T-helper 1 cell treated with Interleukin-12 subunit alpha and Interleukin-12 subunit beta and Interleukin-4 antibody, amounts not matched to agents 30 ng/mL and 1 ng/mL, for 36 hours (primary cell): ENCODE results near the gene SPATA2. TPM values are rescaled to one million over a fixed set of nuclear protein-coding genes. Genes with fewer than 3 reads are reported as not detected.
"Not testable (repeated sequence)": the region's sequence is repeated elsewhere in the genome, so short reads cannot be mapped to it uniquely, and the experiment has no call there.

Experiments used
- intact Hi-C: fragments of 100-400 bp; cut with micrococcal nuclease; formaldehyde crosslinking; loops from one replicate; pipeline ENCODE4 v1.15.1; 2024
- total RNA-seq: library from RNA; stranded (reverse); gene quantifications from 2 replicates; pipeline ENCODE4 v1.2.3, GENCODE V29; 2022

The SPATA2 gene, protein sequence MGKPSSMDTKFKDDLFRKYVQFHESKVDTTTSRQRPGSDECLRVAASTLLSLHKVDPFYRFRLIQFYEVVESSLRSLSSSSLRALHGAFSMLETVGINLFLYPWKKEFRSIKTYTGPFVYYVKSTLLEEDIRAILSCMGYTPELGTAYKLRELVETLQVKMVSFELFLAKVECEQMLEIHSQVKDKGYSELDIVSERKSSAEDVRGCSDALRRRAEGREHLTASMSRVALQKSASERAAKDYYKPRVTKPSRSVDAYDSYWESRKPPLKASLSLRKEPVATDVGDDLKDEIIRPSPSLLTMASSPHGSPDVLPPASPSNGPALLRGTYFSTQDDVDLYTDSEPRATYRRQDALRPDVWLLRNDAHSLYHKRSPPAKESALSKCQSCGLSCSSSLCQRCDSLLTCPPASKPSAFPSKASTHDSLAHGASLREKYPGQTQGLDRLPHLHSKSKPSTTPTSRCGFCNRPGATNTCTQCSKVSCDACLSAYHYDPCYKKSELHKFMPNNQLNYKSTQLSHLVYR
- 10.2 and 11.0 TPM in 2 replicates for total RNA-seq

DNA sequence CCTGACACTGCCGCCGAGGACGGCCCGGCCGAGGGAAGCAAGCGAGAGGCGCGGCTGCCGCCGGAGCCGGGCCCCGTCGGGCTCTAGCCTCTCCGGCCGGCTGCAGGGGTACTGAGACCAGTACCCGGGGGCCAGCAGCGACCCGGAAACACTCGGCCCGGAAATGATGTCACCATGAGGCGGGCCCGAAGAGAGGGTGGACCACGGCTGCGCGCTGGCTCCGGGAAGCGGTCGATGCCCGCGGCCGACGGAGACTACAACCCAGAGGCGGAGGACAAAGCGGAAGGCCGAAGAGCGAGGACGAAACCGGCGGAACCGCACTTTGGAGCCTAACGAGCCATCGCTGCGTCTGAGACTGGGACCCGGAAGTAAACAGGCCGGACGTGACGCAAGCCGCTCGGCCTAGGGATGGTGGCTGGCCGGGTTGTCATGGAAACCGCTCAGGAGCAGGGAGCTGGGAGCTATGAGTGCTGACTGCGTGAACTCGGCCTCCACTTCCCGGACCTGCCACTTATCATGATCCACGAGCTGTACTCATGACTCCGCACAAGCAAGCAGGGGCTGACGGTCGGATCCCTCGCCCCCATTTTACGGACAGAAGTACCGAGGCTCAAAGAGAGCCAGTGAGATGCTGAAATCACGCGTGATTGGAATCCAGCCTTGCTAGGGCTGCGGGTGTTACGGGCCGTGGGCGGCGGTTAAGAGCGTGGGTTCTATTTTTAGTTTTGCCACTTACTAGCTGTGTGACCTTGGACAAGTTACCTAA lies at the start of gene SPATA2:
Gene SPATA2, minus strand, starts transcription at position 150 of the 766 bp plus-strand sequence. CDS start 7,039 bp downstream, outside the sequence.
- intact Hi-C loops, result loop anchor here (1.0 to 10.0 kb wide), 7 partner anchors 13 to 1019 kb away; partner anchors contain the start of genes ADNP, PEDS1, RNF114 and SLC9A8

DNA sequence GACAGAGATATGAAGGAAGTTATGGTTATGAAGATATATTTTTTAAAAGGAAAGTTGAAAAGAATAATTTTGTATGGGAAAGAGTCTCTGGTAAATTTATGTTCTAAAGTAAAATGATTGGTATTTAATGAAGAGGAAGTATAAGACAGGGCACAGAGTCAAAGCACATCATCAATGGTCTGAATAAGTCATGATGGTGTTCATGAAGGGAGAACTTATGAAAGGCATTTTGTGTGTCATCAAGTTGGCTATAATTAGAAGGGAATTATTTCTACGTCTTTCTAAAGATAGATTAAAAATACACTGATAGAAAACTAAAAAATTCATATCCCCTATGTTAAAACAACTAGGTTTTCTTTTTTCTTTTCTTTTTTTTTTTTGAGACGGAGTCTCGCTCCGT lies 46.1 kb upstream of the SPATA2 start:
- intact Hi-C loops, result no loop called here

DNA sequence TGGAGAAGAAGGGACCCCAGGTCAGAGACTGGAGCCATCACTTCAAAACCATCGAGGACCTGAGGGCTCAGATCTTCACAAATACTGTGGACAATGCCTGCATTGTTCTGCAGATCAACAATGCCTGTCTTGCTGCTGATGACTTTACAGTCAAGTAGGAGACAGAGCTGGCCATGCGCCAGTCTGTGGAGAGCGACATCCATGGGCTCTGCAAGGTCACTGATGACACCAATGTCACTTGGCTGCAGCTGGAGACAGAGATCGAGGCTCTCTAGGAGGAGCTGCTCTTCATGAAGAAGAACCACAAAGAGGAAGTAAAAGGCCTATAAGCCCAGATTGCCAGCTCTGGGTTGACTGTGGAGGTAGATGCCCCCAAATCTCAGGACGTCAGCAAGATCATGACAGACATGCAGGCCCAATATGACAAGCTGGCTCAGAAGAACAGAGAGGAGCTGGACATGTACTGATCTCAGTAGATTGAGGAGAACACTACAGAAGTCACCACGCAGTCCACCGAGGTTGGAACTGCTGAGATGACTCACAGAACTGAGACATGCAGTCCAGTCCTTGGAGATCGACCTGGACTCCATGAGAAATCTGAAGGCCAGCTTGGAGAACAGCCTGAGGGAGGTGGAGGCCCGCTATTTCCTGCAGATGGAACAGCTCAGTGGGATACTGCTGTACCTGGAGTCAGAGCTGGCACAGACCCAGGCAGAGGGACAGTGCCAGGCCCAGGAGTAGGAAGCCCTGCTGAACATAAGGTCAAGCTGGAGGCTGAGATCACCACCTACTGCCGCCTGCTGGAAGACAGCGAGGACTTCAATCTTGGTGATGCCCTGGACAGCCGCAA lies 42.0 kb upstream of the SPATA2 start:
- intact Hi-C loops, result not testable (repeated sequence)

DNA sequence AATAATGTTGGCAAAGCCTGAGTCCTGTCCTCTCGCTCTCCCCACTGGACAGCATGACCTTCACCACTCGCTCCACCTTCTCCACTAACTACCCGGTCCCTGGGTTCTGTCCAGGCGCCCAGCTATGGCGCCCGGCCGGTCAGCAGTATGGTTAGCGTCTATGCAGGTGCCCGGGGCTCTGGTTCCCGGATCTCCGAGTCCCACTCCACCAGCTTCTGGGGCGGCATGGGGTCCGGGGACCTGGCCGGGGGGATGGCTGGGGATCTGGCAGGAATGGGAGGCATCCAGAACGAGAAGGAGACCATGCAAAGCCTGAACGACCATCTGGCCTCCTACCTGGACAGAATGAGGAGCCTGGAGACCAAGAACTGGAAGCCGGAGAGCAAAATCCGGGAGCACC lies 41.4 kb upstream of the SPATA2 start:
- intact Hi-C loops, result no loop called here

DNA sequence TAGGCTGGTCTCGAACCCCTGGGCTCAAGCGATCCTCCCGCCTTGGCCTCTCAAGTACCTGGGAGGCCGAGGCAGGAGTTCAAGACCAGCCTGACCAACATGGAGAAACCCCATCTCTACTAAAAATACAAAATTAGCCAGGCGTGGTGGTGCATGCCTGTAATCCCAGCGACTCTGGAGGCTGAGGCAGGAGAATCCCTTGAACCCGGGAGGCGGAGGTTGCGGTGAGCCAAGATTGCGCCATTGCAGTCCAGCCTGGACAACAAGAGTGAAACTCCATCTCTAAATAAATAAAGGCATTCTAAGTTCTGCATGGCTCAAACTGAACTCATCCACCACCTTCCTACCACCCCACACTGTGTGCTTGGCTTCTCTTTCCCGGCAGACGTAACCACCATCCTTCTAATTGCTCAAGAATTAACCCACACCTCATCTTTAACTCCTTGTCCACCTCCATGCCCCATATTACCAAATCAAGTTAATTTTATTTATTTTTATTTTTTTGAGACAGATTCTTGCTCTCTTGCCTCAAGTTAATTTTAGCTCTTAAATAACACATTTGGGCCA lies 40.6 kb upstream of the SPATA2 start:
- intact Hi-C loops, result not testable (repeated sequence)

DNA sequence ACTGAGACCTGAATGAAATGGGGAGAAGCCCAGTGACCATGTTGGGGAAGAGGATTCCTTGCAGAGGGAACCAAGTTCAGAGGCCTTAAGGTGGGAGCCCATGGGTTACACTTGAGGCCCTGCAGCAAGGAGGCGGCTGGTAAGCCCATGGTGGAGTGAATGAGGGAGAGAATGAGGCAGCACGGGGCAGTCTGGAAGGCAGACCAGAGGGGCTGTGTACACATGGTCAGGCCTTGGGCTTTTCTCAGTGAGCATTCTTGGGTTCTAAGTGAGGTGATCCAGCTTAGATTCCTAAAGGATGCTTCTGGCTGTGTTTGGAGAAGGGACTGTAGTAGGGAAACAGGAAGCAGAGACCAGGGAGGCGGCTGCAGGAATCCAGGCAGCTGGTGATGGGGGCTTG lies 39.8 kb upstream of the SPATA2 start:
- intact Hi-C loops, result no loop called here

DNA sequence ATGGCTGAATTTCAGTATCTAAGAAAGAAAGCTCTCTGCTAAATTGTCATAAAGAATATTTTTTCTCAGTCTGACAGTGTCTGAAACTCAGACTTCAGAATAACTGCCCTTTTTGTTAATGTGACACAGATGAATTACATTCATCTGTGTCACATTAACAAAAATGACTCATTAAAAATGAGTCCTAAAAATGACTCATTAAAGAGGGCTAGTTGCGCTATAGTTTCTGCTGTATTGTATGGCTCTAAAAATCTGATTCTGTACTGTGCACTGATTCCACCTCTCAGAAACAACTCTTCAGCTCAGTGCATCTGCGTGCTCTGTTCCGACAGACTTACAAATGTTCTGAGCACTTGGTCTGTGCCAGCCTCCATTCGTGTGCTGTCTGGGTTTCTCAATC lies 35.8 kb upstream of the SPATA2 start:
- intact Hi-C loops, result no loop called here

DNA sequence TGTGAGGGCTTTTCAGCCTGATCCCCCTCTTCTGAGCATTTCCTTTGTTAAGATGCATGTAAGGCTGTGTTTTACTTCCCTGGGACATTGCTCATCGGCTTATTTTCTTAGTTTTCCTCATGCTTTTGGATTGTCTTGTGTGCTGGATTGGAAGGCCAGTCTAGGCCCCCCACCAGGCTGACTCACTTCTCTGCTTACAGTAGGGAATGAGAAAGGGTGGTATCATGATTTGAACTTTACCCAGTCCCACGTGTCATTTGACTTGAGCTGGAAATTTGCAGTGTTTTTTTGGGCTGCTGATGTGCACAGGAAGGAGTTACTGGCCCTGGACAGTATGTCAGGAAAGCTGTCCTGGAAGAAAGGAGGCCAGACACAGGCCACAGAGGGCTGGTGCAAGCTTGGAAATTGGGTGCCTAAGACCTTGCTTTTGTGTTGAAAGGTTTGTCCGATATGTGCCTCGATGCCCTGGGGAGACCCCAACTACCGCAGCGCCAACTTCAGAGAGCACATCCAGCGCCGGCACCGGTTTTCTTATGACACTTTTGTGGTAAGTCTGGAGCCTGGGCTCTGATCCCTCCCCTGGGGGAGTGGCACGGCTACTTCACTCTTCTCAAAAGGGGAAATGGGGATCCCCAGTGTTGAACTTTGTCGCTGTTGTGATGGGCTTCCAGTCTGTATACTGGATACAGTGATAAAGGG lies 33.6 kb upstream of the SPATA2 start:
- intact Hi-C loops, result no loop called here

DNA sequence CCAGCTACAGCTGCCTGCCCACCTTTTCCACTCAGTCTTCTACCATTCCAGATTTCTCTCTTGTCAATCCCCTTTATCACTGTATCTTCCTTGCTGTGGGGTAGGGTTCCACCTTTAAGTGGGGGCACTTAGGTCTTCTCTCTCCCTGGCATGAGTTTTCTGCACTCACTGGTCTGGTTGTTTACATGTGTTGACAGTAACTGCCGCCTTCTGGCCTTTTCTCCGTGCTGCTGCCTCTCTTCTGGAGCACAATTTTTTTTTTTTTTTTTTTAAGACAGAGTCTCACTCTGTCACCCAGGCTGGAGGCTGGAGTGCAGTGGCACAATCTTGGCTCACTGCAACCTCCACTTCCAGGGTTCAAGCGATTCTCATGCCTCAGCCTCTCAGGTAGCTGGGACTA lies 32.8 kb upstream of the SPATA2 start:
- intact Hi-C loops, result no loop called here

DNA sequence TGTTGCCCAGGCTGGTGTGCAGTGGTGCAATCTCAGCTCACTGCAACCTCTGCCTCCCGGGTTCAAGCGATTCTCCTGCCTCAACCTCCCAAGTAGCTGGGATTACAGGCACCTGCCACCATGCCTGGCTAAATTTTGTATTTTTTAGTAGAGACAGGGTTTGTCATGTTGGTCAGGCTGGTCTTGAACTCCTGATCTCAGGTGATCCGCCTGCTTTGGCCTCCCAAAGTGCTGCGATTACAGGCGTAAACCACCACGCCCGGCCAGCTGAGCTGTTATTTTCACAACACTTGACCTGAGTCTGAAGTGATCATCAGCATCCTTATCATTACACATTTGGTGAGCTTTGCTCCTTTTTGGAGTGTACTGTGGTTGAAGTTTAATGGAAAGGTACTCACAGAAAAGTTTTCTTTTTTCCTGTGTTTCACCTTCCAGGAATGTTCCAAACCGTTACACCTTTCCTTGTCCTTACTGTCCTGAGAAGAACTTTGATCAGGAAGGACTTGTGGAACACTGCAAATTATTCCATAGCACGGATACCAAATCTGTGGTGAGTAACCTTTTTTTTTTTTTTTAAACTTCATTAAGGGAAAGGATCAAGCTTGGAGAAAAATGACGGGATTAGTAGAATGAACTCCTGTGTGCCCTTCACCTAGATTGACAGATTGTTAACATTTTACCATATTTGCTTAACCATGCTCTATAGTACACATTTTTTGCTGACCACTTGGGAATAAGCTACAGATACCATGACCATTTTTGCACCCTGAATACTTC lies 30.6 kb upstream of the SPATA2 start:
- intact Hi-C loops, result no loop called here

DNA sequence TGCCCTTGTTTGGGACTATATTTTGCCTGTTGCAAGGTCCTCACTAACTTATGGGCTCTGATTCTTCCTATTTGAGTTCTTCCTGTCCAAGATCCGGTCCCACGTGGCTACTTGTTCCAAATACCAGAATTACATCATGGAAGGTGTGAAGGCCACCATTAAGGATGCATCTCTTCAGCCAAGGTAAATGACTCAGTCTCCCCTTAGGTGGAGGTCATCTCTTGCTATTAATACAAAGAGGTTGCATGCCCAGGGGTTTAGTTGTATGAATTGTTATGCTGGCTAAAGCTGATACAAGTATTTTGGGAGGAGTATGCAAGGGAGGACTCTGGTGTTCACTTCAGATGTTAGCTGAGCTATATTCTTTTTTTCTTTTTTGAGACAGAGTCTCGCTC lies 30.0 kb upstream of the SPATA2 start:
- intact Hi-C loops, result no loop called here

DNA sequence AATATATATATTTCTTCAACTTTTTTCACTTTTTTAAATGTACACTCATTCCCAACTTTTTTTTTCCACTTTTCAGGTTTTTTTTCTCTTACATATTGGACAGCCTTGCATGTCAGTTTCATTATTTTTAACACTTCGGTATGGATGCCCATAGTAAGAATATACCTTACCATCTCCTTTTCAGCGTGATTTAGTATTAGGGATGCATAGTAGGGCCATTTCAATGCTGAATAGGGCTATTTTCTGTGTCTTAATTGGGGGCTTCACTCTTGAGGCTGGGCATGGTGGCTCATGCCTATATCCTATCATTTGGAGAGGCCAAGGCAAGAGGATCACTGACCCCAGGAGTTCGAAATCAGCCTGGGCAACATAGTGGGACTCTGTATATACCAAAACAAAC lies 27.6 kb upstream of the SPATA2 start:
- intact Hi-C loops, result no loop called here

DNA sequence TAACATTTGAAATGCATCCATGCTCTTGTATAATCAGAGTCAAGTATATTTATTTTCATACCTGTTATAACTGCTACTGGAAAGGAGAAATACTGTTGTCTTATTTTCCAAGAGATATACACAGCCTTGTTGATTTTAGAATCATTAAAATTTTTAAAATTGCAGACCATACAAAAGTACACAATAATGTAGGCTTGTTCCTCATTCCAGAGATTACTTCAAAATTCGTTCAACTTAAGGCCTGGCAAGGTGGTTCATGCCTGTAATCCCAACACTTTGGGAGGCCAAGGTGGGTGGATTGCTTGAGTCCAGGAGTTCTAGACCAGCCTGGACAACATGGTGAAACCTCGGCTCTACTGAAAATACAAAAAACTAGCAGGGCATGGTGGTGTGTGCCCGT lies 27.0 kb upstream of the SPATA2 start:
- intact Hi-C loops, result no loop called here

DNA sequence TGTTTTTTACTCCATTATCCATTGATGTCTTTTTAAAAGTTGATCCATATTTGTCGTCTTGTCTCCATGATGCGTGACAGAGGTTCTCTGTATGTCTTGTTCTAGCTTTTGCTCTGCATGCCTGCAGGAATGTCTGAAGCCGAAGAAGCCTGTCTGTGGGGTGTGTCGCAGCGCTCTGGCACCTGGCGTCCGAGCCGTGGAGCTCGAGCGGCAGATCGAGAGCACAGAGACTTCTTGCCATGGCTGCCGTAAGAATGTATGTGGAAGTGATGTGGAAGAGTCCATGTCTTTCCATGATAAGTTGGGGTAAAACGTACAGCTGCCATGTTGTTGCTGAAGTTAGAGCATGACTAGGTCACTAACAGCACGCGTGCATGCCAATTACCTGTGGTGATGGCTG lies 26.1 kb upstream of the SPATA2 start:
- intact Hi-C loops, result no loop called here

DNA sequence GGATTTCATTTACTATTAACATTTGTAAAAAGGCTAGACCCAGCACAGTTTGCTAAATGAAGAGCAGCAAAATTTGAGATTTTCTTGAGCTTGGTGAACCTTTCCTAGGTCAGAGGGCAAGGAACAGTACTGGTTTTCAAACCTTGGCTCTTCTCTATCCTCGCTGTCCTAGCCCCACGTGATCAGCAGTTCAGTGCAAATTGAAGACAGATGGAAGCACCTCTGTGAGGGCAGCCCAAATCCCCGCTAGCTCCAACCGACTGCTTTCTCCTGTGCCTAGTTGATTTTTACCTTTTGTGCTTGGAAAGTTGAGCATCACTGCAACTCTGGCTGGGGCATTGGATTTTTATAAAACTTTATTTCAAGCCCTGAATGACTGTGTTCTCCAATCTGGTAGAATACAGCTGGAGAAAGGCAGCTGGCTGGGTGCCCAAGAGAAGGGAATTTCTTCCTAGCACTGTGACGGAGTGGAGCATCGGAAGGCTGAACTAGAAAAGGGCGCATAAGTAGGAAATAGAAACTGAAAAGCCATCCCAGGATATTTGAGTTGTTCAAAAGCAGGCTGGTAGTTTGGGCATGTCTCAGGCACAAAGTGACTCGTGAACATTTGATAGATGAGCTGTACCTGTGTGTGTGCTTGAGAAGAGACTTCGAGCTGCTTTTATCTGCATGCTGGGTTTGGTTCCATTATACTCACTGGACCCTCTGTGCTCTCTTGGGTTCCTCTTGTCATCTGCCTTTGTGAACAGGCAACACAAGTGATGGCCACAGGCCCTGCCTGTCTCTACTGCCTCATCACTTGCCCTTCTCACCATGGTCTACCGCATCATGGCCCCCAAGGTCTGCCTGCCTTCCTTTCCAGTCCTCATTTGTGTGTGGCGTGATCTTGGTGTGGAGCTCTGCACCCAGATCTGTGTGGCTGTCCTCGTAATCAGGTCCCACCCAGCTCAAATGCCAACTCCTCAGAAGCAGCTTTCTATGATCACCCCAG lies 23.1 kb upstream of the SPATA2 start:
- intact Hi-C loops, result loop anchor here (5.0 kb wide), 2 partner anchors 126 to 891 kb away; partner anchors contain the start of genes CSE1L and SLC9A8

DNA sequence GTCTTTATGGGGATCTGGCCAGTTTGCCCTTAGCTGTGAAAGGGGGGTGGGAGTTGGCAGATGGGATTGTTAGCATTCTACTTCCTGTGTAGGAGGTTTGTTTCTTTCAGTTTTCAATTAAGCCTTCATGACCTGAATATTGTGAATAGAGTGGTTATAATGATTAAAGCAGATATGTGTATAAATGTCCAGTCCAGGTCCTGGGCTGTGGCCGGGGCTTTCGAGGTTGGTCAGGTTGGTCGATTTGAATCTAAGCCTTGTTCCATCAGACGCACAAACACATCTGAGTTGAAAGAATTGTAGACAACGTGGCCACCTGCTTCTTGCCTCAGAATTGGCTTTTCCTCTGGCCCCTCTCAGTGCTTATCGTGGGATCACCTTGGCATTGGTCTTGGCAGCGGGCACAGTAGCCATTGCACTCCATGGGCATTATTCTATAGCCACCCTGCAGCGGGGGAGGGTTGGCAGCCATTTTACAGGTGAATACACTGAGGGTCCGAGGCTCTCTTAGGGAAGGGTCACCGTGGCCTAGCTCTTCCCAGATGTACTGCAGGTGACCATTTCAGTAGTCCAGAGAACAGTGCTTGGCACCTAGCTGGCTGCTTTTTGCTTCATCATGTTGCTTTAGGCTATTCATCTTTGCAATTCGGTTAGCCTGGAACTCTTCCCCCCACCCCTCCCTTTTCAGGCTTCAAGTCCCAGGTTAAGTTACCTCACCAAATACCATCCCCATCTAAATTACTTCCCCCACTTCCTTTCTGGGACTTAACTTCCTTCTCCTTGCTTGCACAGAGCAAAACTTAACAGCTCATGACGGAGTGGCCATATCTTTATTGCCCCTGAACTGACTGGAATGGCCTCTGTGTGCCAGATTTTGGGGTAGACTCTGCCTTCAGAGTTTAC lies 21.9 kb upstream of the SPATA2 start:
- intact Hi-C loops, result loop anchor here (1.0 to 5.0 kb wide), 6 partner anchors 125 to 890 kb away; partner anchors contain the start of genes CSE1L, PEDS1, PTPN1 and SLC9A8
